ENCODE results near the gene ZNF778.

- TF ChIP-seq CTCF (IDR thresholded peaks at IDR 0.05) (no peak), EZH2 (IDR thresholded peaks at IDR 0.05) (no peak), EZH2phosphoT487 (IDR thresholded peaks at IDR 0.05) (no peak)
Measured at GRCh38 chr16:89269805-89270665, 52.5 kb downstream of the ZNF778 start.

All from neural progenitor cell (in vitro differentiated cells).